T47D (cell line): ENCODE measurements around the gene CDH13.

Experiments
- DNase-seq, 2 experiments: peaks; one replicate each; pipeline versions ENCODE4 v3.0.0 to v3.0.0-alpha.2; 2011 to 2012; ENCODE audit warnings: low read depth in 1 of 2, low spot score in 1 of 2
- JUND ChIP-seq: IDR thresholded peaks from 2 replicates; pipeline ENCODE4 v1.6.1; 2012; ENCODE audit warnings: low read depth
- in situ Hi-C: cut with HindIII; loops from 2 replicates; pipeline ENCODE4 v1.10.0; 2016; ENCODE audit warnings: low sequenced_read_pairs, low pct_unique_long_range_greater_than_20kb

The CDH13 gene

GRCh38 chr16:83438326-83438725 lies 811.6 kb downstream of the CDH13 start:
- TF ChIP-seq JUND = no peak
- in situ Hi-C loops = no loop called here
- no peak for DNase-seq

- DNase-seq = no peak
- in situ Hi-C loops = no loop called here
- TF ChIP-seq JUND = no peak
Observed at GRCh38 chr16:83439412-83439811, 812.6 kb downstream of the CDH13 start.

GRCh38 chr16:83441517-83441916 lies 814.7 kb downstream of the CDH13 start:
- no peak for DNase-seq
- in situ Hi-C loops = no loop called here
- TF ChIP-seq JUND = no peak

- in situ Hi-C loops = no loop called here
- no peak for TF ChIP-seq JUND
Observed at GRCh38 chr16:83443972-83444371, 817.2 kb downstream of the CDH13 start.

GRCh38 chr16:83447560-83447959 lies 820.8 kb downstream of the CDH13 start:
- no peak for DNase-seq
- TF ChIP-seq JUND = no peak
- in situ Hi-C loops = no loop called here

More at GRCh38 chr16:83443972-83444371, 817.2 kb downstream of the CDH13 start:
- no peak for DNase-seq

GRCh38 chr16:83449861-83450260 lies 823.1 kb downstream of the CDH13 start:
- DNase-seq = no peak
- no peak for TF ChIP-seq JUND
- in situ Hi-C loops = no loop called here

GRCh38 chr16:83453977-83454376 lies 827.2 kb downstream of the CDH13 start:
- in situ Hi-C loops = no loop called here
- no peak for DNase-seq

GRCh38 chr16:83455716-83456115 lies 828.9 kb downstream of the CDH13 start:
- TF ChIP-seq JUND = no peak
- in situ Hi-C loops = no loop called here

More at GRCh38 chr16:83453977-83454376, 827.2 kb downstream of the CDH13 start:
- no peak for TF ChIP-seq JUND

GRCh38 chr16:83456934-83457333 lies 830.2 kb downstream of the CDH13 start:
- DNase-seq = no peak
- no peak for TF ChIP-seq JUND
- in situ Hi-C loops = no loop called here

More at GRCh38 chr16:83455716-83456115, 828.9 kb downstream of the CDH13 start:
- no peak for DNase-seq

GRCh38 chr16:83458612-83459011 lies 831.8 kb downstream of the CDH13 start:
- TF ChIP-seq JUND = no peak
- no peak for DNase-seq
- in situ Hi-C loops = no loop called here

- no peak for TF ChIP-seq JUND
- in situ Hi-C loops = no loop called here
- DNase-seq = no peak
Observed at GRCh38 chr16:83464991-83465390, 838.2 kb downstream of the CDH13 start.

GRCh38 chr16:83470416-83470815 lies 843.6 kb downstream of the CDH13 start:
- TF ChIP-seq JUND = no peak
- in situ Hi-C loops = no loop called here
- no peak for DNase-seq

- in situ Hi-C loops = no loop called here
- no peak for DNase-seq
- TF ChIP-seq JUND = no peak
Observed at GRCh38 chr16:83472776-83473501, 846.2 kb downstream of the CDH13 start.
